Measurements from ENCODE around the gene EIF4E1B. TPM values are rescaled to one million over a fixed set of nuclear protein-coding genes. Genes with fewer than 3 reads are reported as not detected.

EIF4E1B gene
- total RNA-seq, 1 donor from 2014 or later: 0.06 TPM

GRCh38 chr5:176606875-176607274 is 23.6 kb upstream of the EIF4E1B start:
- Histone ChIP-seq H3K4me2 (no peak overlapping the region), H3K79me2 (ENCODE audit: low read depth) (no peaks in the 10 kb centered on the region), H3K27me3 (peaks cover 29% of the 10 kb centered on the region), H3K4me3 (no peak overlapping the region), H4K20me1 (ENCODE audit: low read depth) (peaks cover 21% of the 10 kb centered on the region), H3K4me1 (peaks cover 5% of the 10 kb centered on the region), H3K27ac (no peak overlapping the region), H3K9me3 (ENCODE audit: low read depth) (no peaks in the 10 kb centered on the region), H3K9ac (no peak overlapping the region), H2AFZ (replicated peaks) (no peak overlapping the region), H3F3A (ENCODE audit: low read depth) (peaks cover 7% of the 10 kb centered on the region), H3K36me3 (no peaks in the 10 kb centered on the region)
- H3K27ac Mint-ChIP-seq: no peak overlapping the region
- no peak overlapping the region for H3K4me3 Mint-ChIP-seq
- no peak for DNase-seq (ENCODE audit: low spot score)
- H3K9me3 Mint-ChIP-seq: no peaks in the 10 kb centered on the region
- H3K27me3 Mint-ChIP-seq (ENCODE audit: insufficient read depth, low read depth): peaks cover 14% of the 10 kb centered on the region
- TF ChIP-seq EZH2phosphoT487 (IDR thresholded peaks at IDR 0.05) (no peak), EZH2 (IDR thresholded peaks at IDR 0.05) (no peak)
- TF ChIP-seq, protein P1, sequence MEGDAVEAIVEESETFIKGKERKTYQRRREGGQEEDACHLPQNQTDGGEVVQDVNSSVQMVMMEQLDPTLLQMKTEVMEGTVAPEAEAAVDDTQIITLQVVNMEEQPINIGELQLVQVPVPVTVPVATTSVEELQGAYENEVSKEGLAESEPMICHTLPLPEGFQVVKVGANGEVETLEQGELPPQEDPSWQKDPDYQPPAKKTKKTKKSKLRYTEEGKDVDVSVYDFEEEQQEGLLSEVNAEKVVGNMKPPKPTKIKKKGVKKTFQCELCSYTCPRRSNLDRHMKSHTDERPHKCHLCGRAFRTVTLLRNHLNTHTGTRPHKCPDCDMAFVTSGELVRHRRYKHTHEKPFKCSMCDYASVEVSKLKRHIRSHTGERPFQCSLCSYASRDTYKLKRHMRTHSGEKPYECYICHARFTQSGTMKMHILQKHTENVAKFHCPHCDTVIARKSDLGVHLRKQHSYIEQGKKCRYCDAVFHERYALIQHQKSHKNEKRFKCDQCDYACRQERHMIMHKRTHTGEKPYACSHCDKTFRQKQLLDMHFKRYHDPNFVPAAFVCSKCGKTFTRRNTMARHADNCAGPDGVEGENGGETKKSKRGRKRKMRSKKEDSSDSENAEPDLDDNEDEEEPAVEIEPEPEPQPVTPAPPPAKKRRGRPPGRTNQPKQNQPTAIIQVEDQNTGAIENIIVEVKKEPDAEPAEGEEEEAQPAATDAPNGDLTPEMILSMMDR (IDR thresholded peaks at IDR 0.05): no peak
- no peaks in the 10 kb centered on the region for H3K36me3 Mint-ChIP-seq
- peaks cover 39% of the 10 kb centered on the region for H3K4me1 Mint-ChIP-seq

- Histone ChIP-seq H3F3A (ENCODE audit: low read depth) (peaks cover 7% of the 10 kb centered on the region), H4K20me1 (ENCODE audit: low read depth) (peaks cover 24% of the 10 kb centered on the region), H3K27ac (no peak overlapping the region), H3K4me2 (no peak overlapping the region), H3K9ac (no peak overlapping the region), H2AFZ (replicated peaks) (no peak overlapping the region), H3K4me3 (no peak overlapping the region), H3K9me3 (ENCODE audit: low read depth) (no peaks in the 10 kb centered on the region), H3K27me3 (peaks cover 43% of the 10 kb centered on the region), H3K36me3 (no peaks in the 10 kb centered on the region), H3K79me2 (ENCODE audit: low read depth) (no peaks in the 10 kb centered on the region), H3K4me1 (peaks cover 2% of the 10 kb centered on the region)
- Mint-ChIP-seq H3K9me3 (no peaks in the 10 kb centered on the region), H3K4me3 (peak overlapping the region; percentile 98), H3K27me3 (ENCODE audit: insufficient read depth, low read depth) (peaks cover 20% of the 10 kb centered on the region), H3K27ac (no peak overlapping the region), H3K36me3 (no peaks in the 10 kb centered on the region), H3K4me1 (peaks cover 29% of the 10 kb centered on the region)
- no peak for DNase-seq (ENCODE audit: low spot score)
- TF ChIP-seq, protein P1 (IDR thresholded peaks at IDR 0.05): no peak
- TF ChIP-seq EZH2 (IDR thresholded peaks at IDR 0.05) (no peak), EZH2phosphoT487 (IDR thresholded peaks at IDR 0.05) (no peak)
These were observed 22.3 kb upstream of the EIF4E1B start for GRCh38 chr5:176608142-176608705.

DNA sequence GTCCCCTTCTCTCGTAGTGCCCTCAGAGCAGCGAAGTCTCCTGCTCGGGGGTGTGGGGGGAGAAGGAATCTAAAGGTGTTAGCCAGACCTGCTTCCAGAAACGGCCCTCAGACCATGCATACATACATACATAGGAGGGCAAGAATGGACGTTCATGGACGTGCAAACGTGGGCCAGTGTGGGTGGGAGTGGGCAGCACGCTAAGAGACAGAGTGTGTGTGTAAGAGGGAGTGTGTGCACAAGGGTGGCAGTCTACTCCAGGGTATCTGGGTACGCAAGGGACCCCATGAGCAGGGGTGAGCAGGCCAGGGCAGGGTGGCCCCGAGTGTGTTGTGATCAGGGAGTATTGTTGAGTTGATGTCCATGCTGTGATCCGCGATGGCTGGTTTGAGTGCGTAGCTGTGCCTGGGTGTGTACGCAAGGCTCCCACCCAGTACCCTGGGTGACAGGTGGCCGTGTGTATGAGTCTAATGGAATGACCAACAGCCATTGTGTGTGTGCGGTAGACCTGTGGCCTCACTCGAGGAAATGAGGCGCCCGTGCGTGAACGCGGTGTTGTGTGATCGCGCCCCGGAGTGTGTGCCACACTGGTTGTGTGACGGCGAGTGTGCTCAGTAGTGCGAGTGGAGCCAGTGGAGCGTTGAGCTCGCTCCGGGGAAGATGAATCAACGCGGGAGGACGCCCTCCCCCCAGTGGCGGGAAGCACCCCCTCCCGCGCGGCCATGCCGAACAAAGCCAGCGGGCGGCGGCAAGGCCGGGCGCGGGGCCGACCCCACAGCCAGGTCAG is 21.3 kb upstream of the EIF4E1B start:
- Histone ChIP-seq H4K20me1 (ENCODE audit: low read depth) (peaks cover 21% of the 10 kb centered on the region), H3K4me3 (peak overlapping the region; percentile 53), H3K79me2 (ENCODE audit: low read depth) (no peaks in the 10 kb centered on the region), H3K4me1 (no peaks in the 10 kb centered on the region), H3K4me2 (peak overlapping the region; percentile 82), H3F3A (ENCODE audit: low read depth) (peaks cover 7% of the 10 kb centered on the region), H2AFZ (replicated peaks) (no peak overlapping the region), H3K27me3 (peaks cover 45% of the 10 kb centered on the region), H3K9ac (no peak overlapping the region), H3K9me3 (ENCODE audit: low read depth) (no peaks in the 10 kb centered on the region), H3K27ac (no peak overlapping the region), H3K36me3 (no peaks in the 10 kb centered on the region)
- Mint-ChIP-seq H3K27ac (no peak overlapping the region), H3K4me1 (peaks cover 26% of the 10 kb centered on the region), H3K27me3 (ENCODE audit: insufficient read depth, low read depth) (peaks cover 20% of the 10 kb centered on the region), H3K9me3 (no peaks in the 10 kb centered on the region), H3K36me3 (no peaks in the 10 kb centered on the region), H3K4me3 (peak overlapping the region; percentile 98)
- TF ChIP-seq EZH2phosphoT487 (IDR thresholded peaks at IDR 0.05): no peak
- no peak for TF ChIP-seq EZH2 (IDR thresholded peaks at IDR 0.05)
- TF ChIP-seq, protein P1 (IDR thresholded peaks at IDR 0.05): no peak
- no peak for DNase-seq (ENCODE audit: low spot score)

Data from neural progenitor cell (in vitro differentiated cells).